Tibial nerve (tissue), 4 donors: ENCODE data around the gene SNX10. TPM values are rescaled to one million over a fixed set of nuclear protein-coding genes. Genes with fewer than 3 reads are reported as not detected.

Source experiments
- DNase-seq, 2 donors: peaks; one replicate each; pipeline ENCODE4 v3.0.0-alpha.2; 2019; ENCODE audit warnings: low spot score in 2 of 2
- H3K27ac ChIP-seq, 4 donors: fragments of 200-600 bp; sonication (generic) in 3 of 4; one replicate each; pipeline ENCODE4 v1.5.1; 2017 to 2019; ENCODE audit warnings: mild to moderate bottlenecking in 1 of 4
- H3K27me3 ChIP-seq, 2 donors: fragments of 200-600 bp; sonication (generic) in 1 of 2; one replicate each; pipeline versions ENCODE4 v1.5.1 to v1.6.0; 2017 to 2019
- H3K36me3 ChIP-seq, 3 donors: fragments of 200-600 bp; sonication (generic); one replicate each; pipeline ENCODE4 v1.5.1; 2018 to 2019
- H3K4me1 ChIP-seq, 4 donors: fragments of 200-600 bp; sonication (generic) in 3 of 4; one replicate each; pipeline ENCODE4 v1.5.1; 2017 to 2019
- H3K4me3 ChIP-seq, 4 donors: fragments of 200-600 bp; sonication (generic) in 3 of 4; one replicate each; pipeline ENCODE4 v1.5.1; 2017 to 2019; ENCODE audit warnings: mild to moderate bottlenecking in 1 of 4, moderate library complexity in 1 of 4
- H3K9me3 ChIP-seq, 4 donors: fragments of 200-600 bp; sonication (generic) in 3 of 4; one replicate each; pipeline ENCODE4 v1.5.1; 2017 to 2019
- CTCF ChIP-seq, 5 experiments: fragments of 200-600 bp in 3 of 5; fragments of 450-650 bp in 2 of 5; sonication (generic) in 3 of 5; IDR thresholded peaks; one replicate each; pipeline ENCODE4 v1.5.1; 2016 to 2019; ENCODE audit warnings: antibody characterized with exemption in 5 of 5, mild to moderate bottlenecking in 3 of 5, moderate library complexity in 2 of 5
- EP300 ChIP-seq, 2 donors: sonication (generic); formaldehyde crosslinking; IDR thresholded peaks; one replicate each; pipeline ENCODE4 v1.6.1; 2017; ENCODE audit warnings: antibody characterized with exemption in 2 of 2, mild to moderate bottlenecking in 1 of 2
- POLR2A ChIP-seq, 2 donors: fragments of 450-650 bp; IDR thresholded peaks; one replicate each; pipeline ENCODE4 v1.6.1; 2017; ENCODE audit warnings: antibody characterized with exemption in 2 of 2, mild to moderate bottlenecking in 2 of 2, moderate library complexity in 2 of 2
- WGBS, 2 donors: methylation state at CpG; one replicate each; pipeline ENCODE4 v1.1.5; 2018; 5-methylcytosine and 5-hydroxymethylcytosine counted together
- total RNA-seq, 4 donors: library from RNA; depleted of rRNA; stranded (reverse); fragments of >200 nt; gene quantifications; one replicate each; pipeline ENCODE4 v1.1.0, GENCODE V29; 2016

Gene SNX10
- total RNA-seq, 4 donors from 2014 or later: 1.7 to 15.9 (median 2.5) TPM

GRCh38 chr7:26374647-26375373 is 83.1 kb downstream of the SNX10 start:
- Histone ChIP-seq H3K27me3 (peaks cover 8 to 97% of the 10 kb centered on the region in 2 donors), H3K27ac (no peak overlapping the region), H3K4me1 (peaks cover 0 to 15% (median 5%) of the 10 kb centered on the region in 4 donors), H3K36me3 (no peaks in the 10 kb centered on the region), H3K9me3 (no peaks in the 10 kb centered on the region), H3K4me3 (no peak overlapping the region)
- 85 to 86% methylated on average over 6 of the region's 6 CpGs for WGBS, 2 donors
- no peak for TF ChIP-seq POLR2A (IDR thresholded peaks at IDR 0.05)
- TF ChIP-seq CTCF (IDR thresholded peaks at IDR 0.05): no peak
- TF ChIP-seq EP300 (IDR thresholded peaks at IDR 0.05): no peak
- DNase-seq: no peak

- DNase-seq: no peak
- no peaks in the 10 kb centered on the region for H3K9me3 ChIP-seq
- H3K4me3 ChIP-seq: peak overlapping the region; percentile 1 to 55 (median 26)
- H3K4me1 ChIP-seq: peaks cover 0 to 15% (median 5%) of the 10 kb centered on the region in 4 donors
- peaks cover 8 to 97% of the 10 kb centered on the region in 2 donors for H3K27me3 ChIP-seq
- TF ChIP-seq CTCF (IDR thresholded peaks at IDR 0.05): no peak
- TF ChIP-seq POLR2A (IDR thresholded peaks at IDR 0.05): no peak
- TF ChIP-seq EP300 (IDR thresholded peaks at IDR 0.05): no peak
- 17 to 18% methylated on average over 14 of the region's 14 CpGs for WGBS, 2 donors
- H3K27ac ChIP-seq: no peak overlapping the region
- no peaks in the 10 kb centered on the region for H3K36me3 ChIP-seq
Measured at GRCh38 chr7:26375726-26376174, 84.1 kb downstream of the SNX10 start.

GRCh38 chr7:26376175-26376917 is 84.7 kb downstream of the SNX10 start:
- no peak for DNase-seq
- Histone ChIP-seq H3K27ac (peak overlapping the region in 1 of 4 donors; percentile 65), H3K4me3 (peak overlapping the region; percentile 1 to 55 (median 26)), H3K27me3 (peaks cover 8 to 97% of the 10 kb centered on the region in 2 donors), H3K9me3 (no peaks in the 10 kb centered on the region), H3K4me1 (peaks cover 0 to 15% (median 5%) of the 10 kb centered on the region in 4 donors), H3K36me3 (no peaks in the 10 kb centered on the region)
- TF ChIP-seq EP300 (IDR thresholded peaks at IDR 0.05) (no peak), CTCF (IDR thresholded peaks at IDR 0.05) (no peak), POLR2A (IDR thresholded peaks at IDR 0.05) (no peak)
- WGBS, 2 donors: 2% methylated on average over 39 to 87 of the region's 88 CpGs

- H3K4me3 ChIP-seq: no peak overlapping the region
- no peak for DNase-seq
- no peaks in the 10 kb centered on the region for H3K36me3 ChIP-seq
- TF ChIP-seq EP300 (IDR thresholded peaks at IDR 0.05) (no peak), POLR2A (IDR thresholded peaks at IDR 0.05) (no peak), CTCF (IDR thresholded peaks at IDR 0.05) (no peak)
- H3K9me3 ChIP-seq: no peaks in the 10 kb centered on the region
- H3K27ac ChIP-seq: no peak overlapping the region
- peaks cover 8 to 97% of the 10 kb centered on the region in 2 donors for H3K27me3 ChIP-seq
- 80 to 82% methylated on average over 7 of the region's 7 CpGs for WGBS, 2 donors
- H3K4me1 ChIP-seq: peaks cover 0 to 15% (median 5%) of the 10 kb centered on the region in 4 donors
Measured at GRCh38 chr7:26378016-26378415, 86.4 kb downstream of the SNX10 start.

- no peaks in the 10 kb centered on the region for H3K36me3 ChIP-seq
- H3K27me3 ChIP-seq: peaks cover 8 to 97% of the 10 kb centered on the region in 2 donors
- TF ChIP-seq CTCF (IDR thresholded peaks at IDR 0.05) (no peak), EP300 (IDR thresholded peaks at IDR 0.05) (no peak), POLR2A (IDR thresholded peaks at IDR 0.05) (no peak)
- DNase-seq: no peak
- H3K9me3 ChIP-seq: no peaks in the 10 kb centered on the region
- no peak overlapping the region for H3K4me3 ChIP-seq
- no peak overlapping the region for H3K27ac ChIP-seq
- WGBS, 2 donors: 82 to 86% methylated on average over 3 of the region's 3 CpGs
- peaks cover 0 to 15% (median 5%) of the 10 kb centered on the region in 4 donors for H3K4me1 ChIP-seq
Measured at GRCh38 chr7:26379711-26380110, 88.0 kb downstream of the SNX10 start.
